Tibial artery (tissue), 4 donors: Measurements from ENCODE around the gene NISCH.

Experiments
- DNase-seq, 2 donors: peaks; one replicate each; pipeline ENCODE4 v3.0.0-alpha.2; 2019
- H3K27ac ChIP-seq, 2 donors: fragments of 200-600 bp; sonication (generic) in 1 of 2; 1 replicate in 1 of 2; 2 replicates in 1 of 2; pipeline ENCODE4 v1.5.1; 2018 to 2019; ENCODE audit warnings: mild to moderate bottlenecking in 1 of 2
- H3K27me3 ChIP-seq, 2 donors: fragments of 200-600 bp; sonication (generic) in 1 of 2; one replicate each; pipeline versions ENCODE4 v1.5.1 to v1.6.0; 2016 to 2019
- H3K36me3 ChIP-seq, 3 donors: fragments of 200-600 bp; sonication (generic) in 2 of 3; one replicate each; pipeline ENCODE4 v1.5.1; 2016 to 2019; ENCODE audit warnings: mild to moderate bottlenecking in 2 of 3
- H3K4me1 ChIP-seq, 4 donors: fragments of 200-600 bp; sonication (generic) in 2 of 4; 1 replicate in 3 of 4; 2 replicates in 1 of 4; pipeline ENCODE4 v1.5.1; 2016 to 2019
- H3K4me3 ChIP-seq, 2 donors: fragments of 200-600 bp; sonication (generic) in 1 of 2; 1 replicate in 1 of 2; 2 replicates in 1 of 2; pipeline ENCODE4 v1.5.1; 2018 to 2019; ENCODE audit warnings: mild to moderate bottlenecking in 2 of 2
- H3K9me3 ChIP-seq, 3 donors: fragments of 200-600 bp; sonication (generic) in 1 of 3; one replicate each; pipeline ENCODE4 v1.5.1; 2016 to 2019
- CTCF ChIP-seq, 2 experiments: fragments of 200-600 bp in 1 of 2; fragments of 450-650 bp in 1 of 2; IDR thresholded peaks; one replicate each; pipeline ENCODE4 v1.5.1; 2017 to 2019; ENCODE audit warnings: antibody characterized with exemption in 2 of 2, mild to moderate bottlenecking in 1 of 2, moderate library complexity in 1 of 2
- intact Hi-C: fragments of 100-400 bp; cut with DNase I; formaldehyde crosslinking; loops from one replicate; pipeline ENCODE4 v1.15.0; 2023; ENCODE audit warnings: low total_unique reads

NISCH gene

GRCh38 chr3:52463416-52463815 lies 8.0 kb downstream of the NISCH start:
- Histone ChIP-seq H3K36me3 (peaks cover 21 to 78% (median 39%) of the 10 kb centered on the region in 3 donors), H3K9me3 (no peaks in the 10 kb centered on the region), H3K27ac (no peak overlapping the region), H3K4me1 (no peaks in the 10 kb centered on the region), H3K27me3 (no peaks in the 10 kb centered on the region), H3K4me3 (no peak overlapping the region)
- no peak for TF ChIP-seq CTCF (IDR thresholded peaks at IDR 0.05)
- intact Hi-C loops: no loop called here
- no peak for DNase-seq

- no peak overlapping the region for H3K27ac ChIP-seq
- H3K9me3 ChIP-seq: no peaks in the 10 kb centered on the region
- H3K36me3 ChIP-seq: peaks cover 20 to 62% (median 41%) of the 10 kb centered on the region in 3 donors
- no peak overlapping the region for H3K4me3 ChIP-seq
- intact Hi-C loops: no loop called here
- no peaks in the 10 kb centered on the region for H3K27me3 ChIP-seq
- DNase-seq: no peak
- peaks cover 0 to 17% (median 7%) of the 10 kb centered on the region in 4 donors for H3K4me1 ChIP-seq
- no peak for TF ChIP-seq CTCF (IDR thresholded peaks at IDR 0.05)
Observed at GRCh38 chr3:52468336-52468735, 12.9 kb downstream of the NISCH start.

GRCh38 chr3:52469001-52469400 lies 13.6 kb downstream of the NISCH start:
- Histone ChIP-seq H3K4me3 (no peak overlapping the region), H3K4me1 (peaks cover 0 to 17% (median 7%) of the 10 kb centered on the region in 4 donors), H3K36me3 (peaks cover 25 to 65% (median 48%) of the 10 kb centered on the region in 3 donors), H3K27me3 (no peaks in the 10 kb centered on the region), H3K9me3 (no peaks in the 10 kb centered on the region), H3K27ac (no peak overlapping the region)
- no peak for TF ChIP-seq CTCF (IDR thresholded peaks at IDR 0.05)
- no peak for DNase-seq
- intact Hi-C loops: no loop called here

- no peak for TF ChIP-seq CTCF (IDR thresholded peaks at IDR 0.05)
- H3K4me1 ChIP-seq: peaks cover 0 to 17% (median 7%) of the 10 kb centered on the region in 4 donors
- H3K4me3 ChIP-seq: no peak overlapping the region
- intact Hi-C loops: loop anchor here (10.0 kb wide), 1 partner anchor 64 kb away; the partner anchor contains the start of genes NT5DC2 and UQCC5
- no peaks in the 10 kb centered on the region for H3K9me3 ChIP-seq
- H3K27ac ChIP-seq: no peak overlapping the region
- peaks cover 41 to 67% (median 52%) of the 10 kb centered on the region in 3 donors for H3K36me3 ChIP-seq
- no peaks in the 10 kb centered on the region for H3K27me3 ChIP-seq
- DNase-seq: no peak
Observed at GRCh38 chr3:52470920-52471319, 15.5 kb downstream of the NISCH start.

- no peak overlapping the region for H3K4me3 ChIP-seq
- H3K36me3 ChIP-seq: peaks cover 47 to 70% (median 57%) of the 10 kb centered on the region in 3 donors
- peak; percentile 67 to 83 for DNase-seq
- H3K9me3 ChIP-seq: no peaks in the 10 kb centered on the region
- H3K27me3 ChIP-seq: no peaks in the 10 kb centered on the region
- H3K4me1 ChIP-seq: peaks cover 0 to 17% (median 7%) of the 10 kb centered on the region in 4 donors
- intact Hi-C loops: loop anchor here (10.0 kb wide), 1 partner anchor 63 kb away; the partner anchor contains the start of genes NT5DC2 and UQCC5
- no peak overlapping the region for H3K27ac ChIP-seq
- peak; percentile 65 to 66 for TF ChIP-seq CTCF (IDR thresholded peaks at IDR 0.05)
Observed at GRCh38 chr3:52471371-52472238, 16.2 kb downstream of the NISCH start.
